Activated naive CD4-positive, alpha-beta T cell treated with anti-CD3 and anti-CD28 coated beads, Interleukin-2, amount 10 ng/mL, durations not matched to agents 7 days and 5 days (primary cell): ENCODE measurements around the gene MR1.

Experiments used
- CTCF ChIA-PET: fragments of 350-600 bp; sonication (Branson Sonifier 250); formaldehyde crosslinking; loops from one replicate; lab custom pipeline; 2021; ENCODE audit warnings: antibody characterized with exemption; lab: Charles Lee
- DNase-seq: peaks from one replicate; pipeline ENCODE4 v3.0.0-alpha.2; 2020
- H3K27ac Mint-ChIP-seq: one replicate; pipeline ENCODE4 v1.8.0; 2021; ENCODE audit warnings: mild to moderate bottlenecking, moderate library complexity, mixed read lengths
- H3K27me3 Mint-ChIP-seq: one replicate; pipeline ENCODE4 v1.8.0; 2021; ENCODE audit warnings: mild to moderate bottlenecking, mixed read lengths
- H3K36me3 Mint-ChIP-seq: one replicate; pipeline ENCODE4 v1.8.0; 2021; ENCODE audit warnings: mixed read lengths
- H3K4me1 Mint-ChIP-seq: one replicate; pipeline ENCODE4 v1.8.0; 2021; ENCODE audit warnings: mixed read lengths
- H3K4me3 Mint-ChIP-seq: one replicate; pipeline ENCODE4 v1.8.0; 2021; ENCODE audit warnings: mild to moderate bottlenecking, moderate library complexity, mixed read lengths
- H3K9me3 Mint-ChIP-seq: one replicate; pipeline ENCODE4 v1.8.0; 2021; ENCODE audit warnings: mixed read lengths

The MR1 gene

DNA sequence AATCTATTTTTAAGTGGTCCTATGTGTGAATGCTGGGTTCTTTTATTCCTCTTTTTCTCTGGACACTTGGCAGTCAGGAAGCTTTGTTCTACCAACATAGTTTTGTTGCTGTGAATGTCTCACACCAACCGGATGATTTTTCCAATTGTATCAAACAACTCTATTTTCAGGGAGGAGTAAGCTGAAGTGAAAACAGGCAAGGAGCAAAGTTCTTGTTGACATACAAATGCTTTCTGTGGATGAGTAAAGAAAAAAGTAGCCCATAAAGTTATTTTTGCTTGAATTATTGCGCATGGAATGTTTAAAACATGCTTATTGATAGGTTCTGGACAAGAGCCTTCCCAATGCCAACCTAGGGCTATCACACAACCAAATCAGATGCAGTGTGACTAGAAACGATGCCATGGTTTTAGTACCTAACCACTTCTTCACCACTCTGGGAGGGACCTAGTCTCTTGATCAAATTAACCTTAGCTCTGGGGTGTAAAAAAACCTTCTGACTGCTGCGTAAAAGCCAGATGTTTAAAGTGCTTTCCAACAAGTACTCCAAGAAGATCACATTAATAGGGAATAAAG lies 59.2 kb downstream of the MR1 start:
- Mint-ChIP-seq H3K4me1 (peaks cover 54% of the 10 kb centered on the region), H3K27ac (no peak overlapping the region), H3K27me3 (peaks cover 6% of the 10 kb centered on the region), H3K4me3 (no peak overlapping the region), H3K9me3 (no peaks in the 10 kb centered on the region), H3K36me3 (peaks cover 53% of the 10 kb centered on the region)
- CTCF ChIA-PET, result interaction anchor here (1.0 to 4.4 kb wide), 6 partner anchors 9 to 54 kb away, joined by 4 to 15 read pairs (median 9); no protein-coding TSS in a partner anchor
- DNase-seq, result no peak

- no peaks in the 10 kb centered on the region for H3K27me3 Mint-ChIP-seq
- peaks cover 49% of the 10 kb centered on the region for H3K36me3 Mint-ChIP-seq
- H3K4me3 Mint-ChIP-seq, result no peak overlapping the region
- CTCF ChIA-PET, result no interaction called here
- no peaks in the 10 kb centered on the region for H3K9me3 Mint-ChIP-seq
- DNase-seq, result no peak
- no peak overlapping the region for H3K27ac Mint-ChIP-seq
- H3K4me1 Mint-ChIP-seq, result peaks cover 67% of the 10 kb centered on the region
Measured at GRCh38 chr1:181094416-181095212, 60.8 kb downstream of the MR1 start.

- Mint-ChIP-seq H3K36me3 (peaks cover 44% of the 10 kb centered on the region), H3K4me3 (no peak overlapping the region), H3K27me3 (no peaks in the 10 kb centered on the region), H3K27ac (no peak overlapping the region), H3K9me3 (no peaks in the 10 kb centered on the region), H3K4me1 (peaks cover 74% of the 10 kb centered on the region)
- no peak for DNase-seq
- CTCF ChIA-PET, result interaction anchor here (1.4 kb wide), 1 partner anchor 41 kb away, joined by 3 read pairs; no protein-coding TSS in a partner anchor
Measured at GRCh38 chr1:181095260-181095659, 61.5 kb downstream of the MR1 start.

- H3K36me3 Mint-ChIP-seq, result peaks cover 39% of the 10 kb centered on the region
Measured at GRCh38 chr1:181095763-181096184, 62.0 kb downstream of the MR1 start.

GRCh38 chr1:181097242-181097641 lies 63.5 kb downstream of the MR1 start:
- CTCF ChIA-PET, result interaction anchor here (0.8 to 5.4 kb wide), 2 partner anchors 44 to 105 kb away, joined by 3 to 37 read pairs; no protein-coding TSS in a partner anchor
- Mint-ChIP-seq H3K4me1 (peaks cover 75% of the 10 kb centered on the region), H3K9me3 (no peaks in the 10 kb centered on the region), H3K27ac (no peak overlapping the region), H3K27me3 (no peaks in the 10 kb centered on the region), H3K36me3 (peaks cover 27% of the 10 kb centered on the region), H3K4me3 (no peak overlapping the region)
- DNase-seq, result no peak

More at GRCh38 chr1:181095763-181096184, 62.0 kb downstream of the MR1 start:
- Mint-ChIP-seq H3K4me3 (no peak overlapping the region), H3K27ac (no peak overlapping the region), H3K27me3 (no peaks in the 10 kb centered on the region), H3K9me3 (no peaks in the 10 kb centered on the region), H3K4me1 (peaks cover 76% of the 10 kb centered on the region)
- CTCF ChIA-PET, result interaction anchor here (0.7 to 1.4 kb wide), 2 partner anchors 23 to 40 kb away, joined by 3 to 4 read pairs; no protein-coding TSS in a partner anchor
- no peak for DNase-seq

GRCh38 chr1:181099152-181100014 lies 65.6 kb downstream of the MR1 start:
- DNase-seq, result peak; percentile 41
- CTCF ChIA-PET, result interaction anchor here (0.8 to 5.4 kb wide), 4 partner anchors 9 to 42 kb away, joined by 3 to 37 read pairs (median 6); no protein-coding TSS in a partner anchor
- Mint-ChIP-seq H3K36me3 (peaks cover 12% of the 10 kb centered on the region), H3K4me3 (peak overlapping the region; percentile 33), H3K27ac (peak overlapping the region; percentile 89), H3K27me3 (peaks cover under 1% of the 10 kb centered on the region), H3K4me1 (peaks cover 84% of the 10 kb centered on the region), H3K9me3 (no peaks in the 10 kb centered on the region)

DNA sequence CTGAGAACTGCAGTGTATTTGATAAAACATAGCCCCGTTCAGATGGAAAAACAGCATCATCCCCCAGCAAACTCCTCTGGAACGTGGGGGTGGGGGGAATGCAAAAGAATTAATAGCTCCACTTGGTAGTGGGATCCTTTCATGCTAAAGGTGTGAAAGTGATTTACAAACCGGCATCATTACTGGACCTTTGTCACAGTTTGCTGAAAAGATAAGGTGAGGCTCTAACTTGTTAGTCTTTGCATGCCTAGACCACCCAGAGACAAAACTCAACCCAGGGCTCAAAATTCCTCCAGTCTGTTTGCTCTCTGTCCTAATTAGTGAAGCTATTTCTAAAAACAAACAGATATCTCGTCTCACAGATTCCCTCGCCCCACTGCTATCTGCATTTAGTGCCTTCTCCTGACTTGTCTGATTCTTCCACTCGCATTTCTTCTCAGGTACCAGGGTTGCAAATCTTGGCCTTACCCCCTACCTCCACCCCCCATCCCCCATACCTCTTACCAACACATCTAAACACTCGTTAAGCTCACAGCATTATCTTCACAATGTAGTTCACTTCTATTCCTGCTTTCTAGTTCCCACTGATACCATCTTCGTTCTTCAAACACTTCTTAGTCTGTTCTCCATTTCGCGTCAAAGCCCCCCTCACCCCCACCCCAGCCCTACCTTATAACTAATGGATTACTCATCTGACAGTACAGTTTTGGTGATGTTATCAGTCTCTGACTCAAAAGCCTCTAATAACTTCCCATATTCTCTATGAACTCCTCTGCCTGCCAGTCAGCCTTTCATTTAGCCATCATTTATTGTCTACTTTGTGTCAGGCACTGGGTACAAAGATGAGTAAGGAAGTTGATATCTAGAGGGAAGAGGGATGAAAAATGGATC lies 66.5 kb downstream of the MR1 start:
- no peaks in the 10 kb centered on the region for H3K9me3 Mint-ChIP-seq
- H3K4me3 Mint-ChIP-seq, result no peak overlapping the region
- peaks cover 4% of the 10 kb centered on the region for H3K27me3 Mint-ChIP-seq
- peaks cover 82% of the 10 kb centered on the region for H3K4me1 Mint-ChIP-seq
- DNase-seq, result no peak
- CTCF ChIA-PET, result interaction anchor here (0.8 to 5.4 kb wide), 5 partner anchors 15 to 65 kb away, joined by 3 to 37 read pairs (median 3); no protein-coding TSS in a partner anchor
- H3K36me3 Mint-ChIP-seq, result peaks cover 4% of the 10 kb centered on the region
- H3K27ac Mint-ChIP-seq, result peak overlapping the region; percentile 89

DNA sequence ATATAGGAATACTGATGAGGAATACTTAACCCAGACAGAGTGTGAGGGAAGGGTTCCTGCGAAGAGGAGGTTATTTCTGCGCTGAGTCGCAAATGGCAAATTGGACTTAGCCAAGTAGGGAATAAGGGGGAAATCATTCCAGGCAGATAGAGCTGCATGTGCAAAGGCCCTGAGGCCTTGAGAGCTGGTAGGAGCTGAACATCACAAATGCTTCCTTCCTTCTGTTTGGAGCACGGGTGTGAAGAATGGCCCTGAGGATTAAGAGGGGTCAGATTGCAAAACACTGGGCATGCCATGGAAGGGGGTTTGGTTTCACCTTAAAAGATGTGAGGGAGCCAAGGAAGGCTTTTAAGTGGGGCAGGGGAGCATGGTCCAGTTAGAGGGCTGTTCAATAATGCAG lies 67.2 kb downstream of the MR1 start:
- Mint-ChIP-seq H3K27ac (peak overlapping the region; percentile 9), H3K4me3 (no peak overlapping the region), H3K36me3 (peaks cover 3% of the 10 kb centered on the region), H3K9me3 (no peaks in the 10 kb centered on the region), H3K27me3 (peaks cover 10% of the 10 kb centered on the region), H3K4me1 (peaks cover 84% of the 10 kb centered on the region)
- no peak for DNase-seq
- CTCF ChIA-PET, result interaction anchor here (1.2 to 5.4 kb wide), 3 partner anchors 35 to 65 kb away, joined by 3 to 37 read pairs (median 3); no protein-coding TSS in a partner anchor

DNA sequence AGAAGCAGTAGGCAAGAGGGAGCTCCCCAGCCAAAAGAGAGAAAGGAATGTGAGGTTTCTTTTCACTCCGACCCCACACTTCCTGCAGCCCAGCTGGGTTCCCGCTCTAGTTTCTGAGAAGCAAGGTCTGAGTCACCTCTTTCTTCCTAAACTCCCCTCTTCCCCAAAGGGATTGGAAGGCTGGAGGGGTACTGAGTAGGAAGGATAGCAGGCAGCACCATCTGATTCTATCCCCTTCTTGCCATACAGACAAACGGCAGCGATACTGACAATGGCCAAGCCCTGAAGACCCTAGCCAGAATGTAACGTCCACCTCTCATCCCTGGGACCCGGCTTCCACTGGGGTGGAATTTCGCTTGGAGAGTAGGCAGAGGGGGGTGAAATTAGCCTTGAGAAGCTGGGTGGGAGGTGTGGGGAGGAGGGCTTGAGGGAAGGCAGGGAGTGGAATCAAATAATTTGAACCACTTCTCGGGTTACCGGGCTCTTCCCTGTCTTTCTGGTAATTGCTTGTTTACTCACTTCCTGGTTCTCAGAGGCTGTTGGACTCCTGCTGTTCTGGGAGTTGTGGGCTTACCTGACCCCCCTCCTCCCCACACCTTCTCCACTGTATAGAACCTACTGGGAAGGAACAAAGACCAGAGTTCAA lies 67.9 kb downstream of the MR1 start:
- CTCF ChIA-PET, result interaction anchor here (1.2 to 5.4 kb wide), 5 partner anchors 9 to 66 kb away, joined by 3 to 37 read pairs (median 10); no protein-coding TSS in a partner anchor
- no peak overlapping the region for H3K27ac Mint-ChIP-seq
- H3K4me1 Mint-ChIP-seq, result peaks cover 85% of the 10 kb centered on the region
- H3K36me3 Mint-ChIP-seq, result no peaks in the 10 kb centered on the region
- H3K9me3 Mint-ChIP-seq, result no peaks in the 10 kb centered on the region
- H3K4me3 Mint-ChIP-seq, result no peak overlapping the region
- H3K27me3 Mint-ChIP-seq, result peaks cover 18% of the 10 kb centered on the region
- no peak for DNase-seq

DNA sequence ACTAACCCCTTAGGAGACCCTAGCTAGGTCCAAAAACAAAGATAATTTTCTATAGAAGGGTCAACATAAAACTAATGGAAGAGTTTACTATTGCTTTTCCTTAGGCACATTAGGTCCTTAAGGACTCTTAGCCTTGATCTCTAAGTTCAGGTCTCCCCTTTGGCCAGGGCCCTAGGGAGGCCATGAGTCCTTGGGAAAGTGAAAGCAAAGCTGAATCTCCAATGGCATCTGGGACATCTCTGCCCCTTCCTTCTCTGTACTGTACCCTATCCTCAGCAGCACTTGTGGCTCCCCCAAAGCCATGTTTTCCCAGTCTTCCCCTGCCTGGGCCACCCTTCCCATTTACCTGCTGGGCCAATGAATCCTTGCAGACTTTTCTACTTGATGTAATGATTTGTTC lies 69.1 kb downstream of the MR1 start:
- H3K4me3 Mint-ChIP-seq, result no peak overlapping the region
- CTCF ChIA-PET, result interaction anchor here (1.2 to 8.3 kb wide), 4 partner anchors 10 to 38 kb away, joined by 3 to 59 read pairs (median 15); no protein-coding TSS in a partner anchor
- H3K4me1 Mint-ChIP-seq, result peaks cover 87% of the 10 kb centered on the region
- no peaks in the 10 kb centered on the region for H3K9me3 Mint-ChIP-seq
- DNase-seq, result no peak
- H3K27ac Mint-ChIP-seq, result no peak overlapping the region
- no peaks in the 10 kb centered on the region for H3K36me3 Mint-ChIP-seq
- H3K27me3 Mint-ChIP-seq, result peaks cover 29% of the 10 kb centered on the region

- Mint-ChIP-seq H3K36me3 (no peaks in the 10 kb centered on the region), H3K4me3 (no peak overlapping the region), H3K9me3 (no peaks in the 10 kb centered on the region), H3K27me3 (peaks cover 35% of the 10 kb centered on the region), H3K27ac (no peak overlapping the region), H3K4me1 (peaks cover 84% of the 10 kb centered on the region)
- no peak for DNase-seq
- CTCF ChIA-PET, result interaction anchor here (0.6 to 8.3 kb wide), 6 partner anchors 11 to 65 kb away, joined by 3 to 59 read pairs (median 8); no protein-coding TSS in a partner anchor
Measured at GRCh38 chr1:181103399-181103798, 69.6 kb downstream of the MR1 start.

DNA sequence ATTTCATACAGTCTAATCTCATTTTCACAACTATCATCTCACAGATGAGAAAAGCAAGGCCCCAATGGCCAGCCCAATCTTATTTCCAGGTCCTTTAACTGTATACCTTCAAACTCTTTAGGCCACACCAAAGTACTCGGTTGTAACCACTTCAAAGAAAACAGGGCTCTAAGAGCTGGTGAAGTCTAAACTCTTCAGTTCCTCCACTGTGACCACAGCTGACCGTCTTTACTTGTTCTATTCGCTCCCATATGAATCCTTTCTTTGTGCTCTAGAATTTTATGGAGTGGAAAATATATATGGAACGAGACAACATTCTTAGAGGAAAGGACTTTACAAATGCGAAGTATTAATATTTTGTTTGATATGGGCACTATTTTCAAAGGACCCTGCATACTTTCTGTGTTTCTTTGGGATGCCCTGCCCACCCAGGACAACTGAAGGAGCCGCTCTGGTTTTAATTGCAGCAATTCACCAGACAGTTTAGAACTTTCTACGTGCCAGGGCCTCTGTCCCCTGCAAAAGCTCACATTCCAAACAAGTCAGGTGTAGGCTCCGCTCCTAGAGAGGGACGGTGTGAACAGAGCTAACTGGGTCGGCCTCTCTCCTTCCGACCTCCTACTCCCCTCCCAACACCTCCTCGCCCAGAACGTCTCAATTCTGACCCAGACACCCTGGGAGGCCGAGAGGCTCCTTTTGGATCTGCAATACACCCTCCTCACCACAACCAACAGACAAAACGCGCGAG lies 70.4 kb downstream of the MR1 start:
- peaks cover 81% of the 10 kb centered on the region for H3K4me1 Mint-ChIP-seq
- CTCF ChIA-PET, result interaction anchor here (0.8 to 8.3 kb wide), 9 partner anchors 11 to 80 kb away, joined by 3 to 59 read pairs (median 6); no protein-coding TSS in a partner anchor
- H3K27ac Mint-ChIP-seq, result peak overlapping the region; percentile 57
- no peak for DNase-seq
- H3K9me3 Mint-ChIP-seq, result no peaks in the 10 kb centered on the region
- H3K36me3 Mint-ChIP-seq, result no peaks in the 10 kb centered on the region
- peak overlapping the region; percentile 79 for H3K4me3 Mint-ChIP-seq
- H3K27me3 Mint-ChIP-seq, result peaks cover 43% of the 10 kb centered on the region
